Measurements from ENCODE around the gene C10orf143.

C10orf143 gene

GRCh38 chr10:130050721-130051120 lies 59.9 kb downstream of the C10orf143 start:
- no peak for DNase-seq

GRCh38 chr10:130049987-130050386 lies 60.6 kb downstream of the C10orf143 start:
- DNase-seq = no peak

GRCh38 chr10:130049244-130049643 lies 61.4 kb downstream of the C10orf143 start:
- no peak for DNase-seq

- DNase-seq = no peak
These were observed 62.5 kb downstream of the C10orf143 start for GRCh38 chr10:130048081-130048480.

GRCh38 chr10:130047336-130047735 lies 63.3 kb downstream of the C10orf143 start:
- no peak for DNase-seq

GRCh38 chr10:130046591-130046990 lies 64.0 kb downstream of the C10orf143 start:
- DNase-seq = no peak

- no peak for DNase-seq
These were observed 64.8 kb downstream of the C10orf143 start for GRCh38 chr10:130045801-130046321.

GRCh38 chr10:130045091-130045652 lies 65.5 kb downstream of the C10orf143 start:
- no peak for DNase-seq

GRCh38 chr10:130044067-130045061 lies 66.3 kb downstream of the C10orf143 start:
- DNase-seq = no peak

- no peak for DNase-seq
These were observed 67.1 kb downstream of the C10orf143 start for GRCh38 chr10:130043491-130043890.

GRCh38 chr10:130042381-130042780 lies 68.2 kb downstream of the C10orf143 start:
- no peak for DNase-seq

GRCh38 chr10:130041451-130042371 lies 68.9 kb downstream of the C10orf143 start:
- no peak for DNase-seq

GRCh38 chr10:130040817-130041330 lies 69.8 kb downstream of the C10orf143 start:
- DNase-seq = no peak

- DNase-seq = no peak
These were observed 70.3 kb downstream of the C10orf143 start for GRCh38 chr10:130040351-130040750.

- DNase-seq = no peak
These were observed 71.5 kb downstream of the C10orf143 start for GRCh38 chr10:130039141-130039540.

- no peak for DNase-seq
These were observed 72.0 kb downstream of the C10orf143 start for GRCh38 chr10:130038611-130039109.

- DNase-seq = no peak
These were observed 72.5 kb downstream of the C10orf143 start for GRCh38 chr10:130038019-130038555.

GRCh38 chr10:130037169-130037661 lies 73.4 kb downstream of the C10orf143 start:
- no peak for DNase-seq

GRCh38 chr10:130036296-130037065 lies 74.1 kb downstream of the C10orf143 start:
- DNase-seq = no peak

GRCh38 chr10:130029209-130029608 lies 81.4 kb downstream of the C10orf143 start:
- no peak for DNase-seq

- no peak for DNase-seq
These were observed 82.2 kb downstream of the C10orf143 start for GRCh38 chr10:130028465-130028819.
